ENCODE data around the gene SAMSN1.

Gene SAMSN1

GRCh38 chr21:14545906-14546480 lies at the start of gene SAMSN1:
SAMSN1 (minus strand) TSS chr21:14546315; CDS start chr21:14546261, 54 bp downstream.
- DNase-seq (ENCODE audit: low read depth): no peak

- no peak for DNase-seq (ENCODE audit: low read depth)
These were observed 49.3 kb upstream of the SAMSN1 start for GRCh38 chr21:14595449-14595848.

DNA sequence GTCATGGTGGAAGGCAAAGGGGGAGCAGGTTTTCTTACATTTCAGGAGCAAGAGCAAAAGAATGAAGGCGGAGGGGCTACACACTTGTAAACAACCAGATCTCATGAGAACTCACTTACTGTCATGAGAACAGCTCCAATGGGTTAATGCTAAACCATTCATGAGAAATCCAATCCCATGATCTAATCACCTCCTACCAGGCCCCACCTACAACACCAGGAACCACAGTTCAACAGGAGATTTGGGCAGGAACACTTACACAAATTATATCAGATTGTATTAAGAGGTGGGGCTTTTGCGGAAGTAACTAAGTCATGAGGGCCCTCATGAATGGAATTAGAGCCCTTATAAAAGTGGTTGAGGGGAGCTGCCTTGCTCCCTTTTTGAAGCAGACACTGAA lies 48.9 kb upstream of the SAMSN1 start:
- no peak for DNase-seq (ENCODE audit: low read depth)

DNA sequence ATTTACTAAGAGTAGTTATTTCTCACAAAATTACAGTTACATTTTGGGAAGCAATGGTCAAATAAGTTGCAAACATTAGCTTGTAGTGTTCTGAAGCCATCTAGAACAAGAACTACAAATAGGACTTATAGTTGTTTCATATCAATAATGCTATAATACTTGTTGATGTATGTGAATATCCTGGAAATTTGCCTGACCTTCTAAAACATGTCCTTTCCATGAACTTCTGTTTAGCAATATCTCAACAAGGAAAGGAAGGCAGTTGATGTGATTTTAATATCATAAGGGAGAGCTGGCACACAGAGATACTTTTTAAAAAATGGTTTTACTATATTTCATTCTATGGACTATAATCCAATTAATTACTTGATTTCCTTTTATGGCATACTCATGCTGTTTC lies 47.1 kb upstream of the SAMSN1 start:
- no peak for DNase-seq (ENCODE audit: low read depth)

DNA sequence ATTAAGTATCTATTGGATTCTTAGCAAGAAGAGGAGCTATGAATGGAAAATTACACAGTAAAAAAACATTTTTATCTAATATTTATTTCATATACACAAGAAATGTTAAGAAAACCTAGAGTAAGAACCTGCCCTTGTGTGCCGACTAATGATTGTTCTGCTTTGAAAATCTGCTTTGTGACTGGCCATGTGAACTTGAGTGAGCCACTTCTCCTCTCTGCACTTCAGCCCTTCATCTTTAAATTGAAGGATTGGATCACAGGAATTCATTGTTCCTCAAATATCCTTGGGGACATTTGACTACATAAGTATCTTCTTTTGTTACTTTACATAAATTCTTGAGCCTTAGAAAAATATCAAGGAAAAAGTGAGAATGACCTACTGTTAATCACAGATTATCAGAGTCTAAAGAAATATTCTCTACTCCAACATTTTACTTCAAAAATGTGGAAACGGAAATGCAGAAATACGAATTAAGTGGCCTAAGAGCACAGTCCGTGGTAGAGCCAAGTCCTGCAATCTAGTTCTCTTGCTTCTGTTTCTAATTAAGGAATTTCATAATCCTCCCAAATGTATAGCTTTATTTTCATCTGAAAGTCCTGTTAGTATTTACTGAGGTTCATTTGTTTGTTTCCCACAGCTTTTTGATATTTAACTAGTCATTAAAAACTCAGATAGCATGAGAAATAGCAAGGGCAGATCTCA lies 46.3 kb upstream of the SAMSN1 start:
- no peak for DNase-seq (ENCODE audit: low read depth)

DNA sequence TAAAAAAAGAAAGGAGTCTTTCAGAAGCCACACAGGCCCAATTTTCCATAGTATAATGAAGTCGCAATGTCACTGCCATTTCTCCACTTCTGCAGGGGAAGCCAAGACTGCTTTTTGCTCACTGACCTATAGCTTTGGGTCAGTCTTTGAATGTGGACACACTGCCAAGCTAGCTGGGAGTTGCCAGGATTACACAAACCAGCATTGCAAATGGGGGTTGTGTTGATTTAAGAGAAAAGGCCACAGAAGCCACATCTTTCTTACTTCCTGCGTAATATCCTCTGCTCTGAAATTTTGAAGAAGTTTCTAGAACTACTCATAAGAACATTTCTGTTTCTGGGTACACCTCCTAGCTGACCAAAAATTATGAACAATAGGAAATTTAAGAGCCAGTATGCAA lies 45.8 kb upstream of the SAMSN1 start:
- no peak for DNase-seq (ENCODE audit: low read depth)

DNA sequence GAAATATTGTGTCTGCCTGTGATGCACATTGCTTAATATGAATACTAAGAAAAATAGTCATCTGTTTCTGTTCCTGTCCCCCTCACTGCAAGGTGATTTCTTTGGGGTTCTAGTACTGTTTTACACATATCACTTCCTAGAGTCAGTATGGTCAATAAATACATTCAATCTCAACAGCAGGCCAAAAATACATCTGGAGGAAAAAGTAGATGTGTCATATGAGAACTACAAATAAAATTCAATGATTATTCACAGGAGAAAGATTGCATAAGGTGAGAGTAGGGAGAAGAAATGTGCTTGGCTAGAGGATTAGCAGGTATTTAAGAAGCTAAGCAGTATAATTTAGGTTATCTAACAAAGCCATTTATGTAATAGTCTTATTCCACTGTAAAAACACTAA lies 45.3 kb upstream of the SAMSN1 start:
- DNase-seq (ENCODE audit: low read depth): no peak

DNA sequence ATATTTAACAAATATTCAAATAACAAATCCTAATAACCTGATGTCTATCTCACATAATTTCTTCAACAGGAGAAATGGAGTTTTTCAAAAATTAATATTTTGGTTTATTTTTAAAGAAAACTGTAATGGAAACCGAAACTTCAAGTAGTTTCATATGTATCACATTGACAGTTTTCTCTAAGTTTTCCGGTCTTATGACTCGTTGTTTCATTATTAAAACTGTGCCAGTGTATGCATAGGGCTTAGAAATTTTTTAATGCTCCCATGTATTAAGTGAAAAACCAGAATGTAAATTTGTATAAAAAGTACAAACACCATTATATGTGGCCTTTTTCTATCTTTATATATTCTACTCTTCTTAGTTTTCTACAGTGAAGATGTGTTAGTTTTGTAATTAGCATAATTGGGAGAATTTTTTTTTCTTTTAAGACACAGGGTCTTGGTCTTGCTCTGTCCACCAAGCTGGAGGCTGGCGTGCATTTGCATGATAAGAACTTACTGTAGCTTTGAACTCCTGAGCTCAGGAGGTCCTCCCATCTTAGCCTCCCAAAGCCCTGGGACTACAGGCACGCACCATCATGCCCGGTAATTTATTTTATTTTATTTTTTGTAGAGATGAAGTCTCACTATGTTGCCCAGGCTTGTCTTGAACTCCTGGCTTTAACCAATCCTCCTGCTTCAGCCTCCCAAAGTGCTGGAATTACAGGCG lies 43.9 kb upstream of the SAMSN1 start:
- no peak for DNase-seq (ENCODE audit: low read depth)

GRCh38 chr21:14587266-14587665 lies 41.2 kb upstream of the SAMSN1 start:
- no peak for DNase-seq (ENCODE audit: low read depth)

DNA sequence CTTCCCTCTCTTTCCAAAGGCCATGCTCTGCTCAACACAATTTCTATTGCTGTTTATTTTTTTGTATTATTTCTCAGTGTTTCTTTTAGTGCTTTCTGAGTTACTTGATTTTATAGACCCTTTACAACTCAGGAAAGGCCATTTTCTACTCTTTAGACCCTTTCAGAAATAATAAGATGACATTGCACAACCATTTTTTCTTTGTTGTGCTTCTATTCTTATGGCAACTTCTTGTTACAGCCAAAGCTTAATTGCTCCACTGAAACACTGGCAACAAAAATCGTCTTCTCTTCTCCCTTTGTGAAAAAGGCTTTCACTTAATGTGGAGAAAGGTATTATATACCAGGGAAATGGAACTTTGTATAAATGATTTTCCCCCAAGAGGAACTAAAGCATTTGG lies 39.0 kb upstream of the SAMSN1 start:
- no peak for DNase-seq (ENCODE audit: low read depth)

- no peak for DNase-seq (ENCODE audit: low read depth)
These were observed 38.4 kb upstream of the SAMSN1 start for GRCh38 chr21:14584357-14585095.

GRCh38 chr21:14583629-14584255 lies 37.6 kb upstream of the SAMSN1 start:
- DNase-seq (ENCODE audit: low read depth): no peak

DNA sequence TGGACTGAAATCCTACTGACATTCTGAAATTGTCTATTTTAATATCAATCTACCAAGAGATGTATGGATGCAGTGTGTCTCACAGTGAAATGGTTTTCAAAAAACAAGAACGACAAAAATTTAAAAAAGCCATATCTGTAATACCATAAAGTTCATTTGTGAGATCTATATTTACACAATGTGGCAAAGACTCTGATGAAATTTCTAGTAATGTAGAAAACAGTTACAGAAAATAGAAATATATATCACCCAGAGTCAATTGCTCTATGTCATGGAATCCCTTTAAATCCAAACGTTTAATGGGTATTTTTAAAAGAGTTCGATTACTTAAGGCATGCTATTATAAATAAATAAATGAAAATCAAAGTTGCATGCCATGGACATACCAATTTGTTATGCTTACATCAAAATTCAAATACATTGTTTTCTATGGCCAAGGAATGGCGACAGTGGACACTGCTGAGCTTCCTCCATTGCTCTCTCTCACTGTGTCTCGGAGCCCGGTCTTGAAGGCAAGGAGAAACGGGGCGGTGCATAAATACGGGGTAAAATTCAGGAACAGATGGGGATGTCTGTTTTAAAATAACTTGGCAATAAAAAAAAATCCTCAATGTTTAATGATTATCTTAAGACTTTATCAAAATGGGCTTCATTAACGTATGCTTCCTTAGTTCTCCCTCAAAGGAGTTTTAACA lies 37.0 kb upstream of the SAMSN1 start:
- no peak for DNase-seq (ENCODE audit: low read depth)

DNA sequence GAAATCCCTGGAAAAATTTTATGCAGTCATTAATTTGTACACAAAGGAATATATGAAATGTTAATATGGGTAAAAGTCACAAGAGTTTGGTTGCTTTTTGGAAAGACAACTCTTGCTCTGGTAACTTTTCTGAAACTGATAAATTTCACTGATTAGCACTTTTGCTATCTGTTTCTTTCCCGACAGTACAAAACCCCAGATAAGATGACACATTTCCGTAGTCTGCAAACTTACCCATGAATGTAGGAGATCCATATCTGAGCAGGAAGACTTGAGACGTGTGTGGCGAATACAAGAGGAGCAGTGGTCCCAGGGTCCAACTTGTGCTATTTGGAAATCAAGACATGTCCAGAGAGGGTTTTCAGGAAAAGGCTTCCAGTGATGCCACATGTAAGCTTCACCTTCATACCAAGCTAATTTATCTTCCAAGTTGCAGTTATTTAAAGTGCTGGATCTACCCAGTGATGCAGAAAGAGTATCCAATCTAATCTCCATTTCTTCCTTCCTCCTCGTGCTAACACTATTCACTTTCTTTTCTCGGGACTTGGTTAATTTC lies 35.9 kb upstream of the SAMSN1 start:
- no peak for DNase-seq (ENCODE audit: low read depth)

DNA sequence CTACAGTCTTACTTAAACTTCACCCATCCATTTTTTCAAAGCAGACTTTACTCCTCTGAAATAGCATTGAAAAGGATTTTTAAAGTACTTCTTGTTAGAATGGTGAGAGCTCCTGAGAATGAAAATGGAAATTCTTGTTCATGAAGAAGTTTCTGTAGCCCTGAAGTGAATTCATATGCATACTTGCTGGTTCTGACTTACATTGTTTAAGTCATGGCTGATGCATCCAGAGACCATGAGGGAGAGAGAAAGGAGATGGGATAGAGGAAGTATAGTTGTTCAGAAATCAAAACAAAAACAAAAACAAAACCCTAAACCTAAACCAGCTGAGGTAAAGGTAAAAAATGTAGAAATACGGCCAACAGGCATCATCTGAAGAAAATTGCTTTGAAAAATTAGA lies 27.1 kb upstream of the SAMSN1 start:
- no peak for DNase-seq (ENCODE audit: low read depth)

- no peak for DNase-seq (ENCODE audit: low read depth)
These were observed 26.2 kb upstream of the SAMSN1 start for GRCh38 chr21:14572204-14572780.

DNA sequence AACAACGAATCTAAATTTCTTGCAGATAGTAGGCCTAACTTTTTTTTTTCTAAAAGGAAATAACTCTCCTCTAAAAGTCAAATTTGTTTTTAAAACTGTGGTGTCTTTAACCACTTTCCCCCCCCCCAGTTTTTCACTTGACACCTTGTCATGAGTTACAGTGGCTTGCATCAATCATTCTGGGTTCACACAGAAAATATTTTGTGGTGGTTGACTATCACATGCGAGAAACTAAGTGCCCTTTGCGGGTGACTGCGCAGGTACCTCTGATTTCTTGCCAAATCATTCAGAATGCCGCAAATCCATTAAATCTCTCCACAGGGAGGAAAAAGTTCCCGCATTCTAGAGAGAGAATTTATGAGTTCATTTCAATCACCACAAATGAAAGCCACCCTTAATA lies 23.8 kb upstream of the SAMSN1 start:
- DNase-seq (ENCODE audit: low read depth): no peak

GRCh38 chr21:14569026-14569621 lies 23.0 kb upstream of the SAMSN1 start:
- DNase-seq (ENCODE audit: low read depth): no peak

DNA sequence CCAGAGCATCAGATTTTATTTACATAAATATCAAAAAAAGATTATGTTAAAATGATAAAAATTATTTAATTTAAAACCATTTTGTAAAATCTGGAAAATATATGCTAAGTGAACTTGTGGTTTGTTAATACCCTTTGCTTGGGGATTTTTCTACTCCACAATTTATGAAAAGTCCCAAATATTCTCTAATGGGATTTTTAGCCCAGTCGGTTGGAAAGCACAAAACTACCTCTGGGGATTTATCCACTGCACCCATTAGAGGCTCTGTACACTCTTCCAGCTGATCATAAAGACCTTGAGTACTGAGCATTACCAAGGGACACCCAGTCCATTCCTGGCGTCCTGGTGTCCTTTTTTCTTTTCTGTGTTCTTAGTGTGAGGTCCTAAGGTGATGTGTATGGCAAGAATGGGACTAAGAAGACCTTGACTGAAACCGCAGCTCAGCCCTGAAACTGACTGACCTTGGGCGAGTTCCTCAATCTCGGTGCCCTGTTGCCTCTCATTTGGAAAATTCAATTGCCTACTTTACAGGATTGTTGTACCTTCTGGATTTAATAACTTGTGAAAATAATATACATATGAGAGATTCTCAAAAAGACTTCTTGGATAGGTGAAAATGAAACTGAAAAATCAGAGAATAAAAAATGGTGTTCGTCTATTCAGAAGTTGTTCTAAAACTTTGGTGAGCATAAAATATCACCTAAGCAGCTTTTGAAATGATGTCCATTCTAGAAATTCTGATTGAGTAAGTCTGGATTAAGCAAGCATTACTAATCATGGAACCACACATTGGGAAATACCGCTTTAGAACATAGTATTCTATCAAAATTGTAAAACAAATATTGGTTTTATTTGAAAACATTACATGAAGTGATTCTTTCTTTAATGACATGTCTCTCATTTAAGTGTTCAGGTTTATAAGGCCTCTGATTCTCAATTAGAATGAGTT lies 21.5 kb upstream of the SAMSN1 start:
- no peak for DNase-seq (ENCODE audit: low read depth)
